Kidney tubule cell (primary cell): ENCODE measurements around the gene TRAPPC10.

ENCODE experiments used
- DNase-seq: peaks from one replicate; pipeline ENCODE4 v3.0.0-alpha.2; 2018; ENCODE audit warnings: low spot score

Gene TRAPPC10

GRCh38 chr21:43981871-43982210, 30.3 kb upstream of the TRAPPC10 start:
- no peak for DNase-seq

DNA sequence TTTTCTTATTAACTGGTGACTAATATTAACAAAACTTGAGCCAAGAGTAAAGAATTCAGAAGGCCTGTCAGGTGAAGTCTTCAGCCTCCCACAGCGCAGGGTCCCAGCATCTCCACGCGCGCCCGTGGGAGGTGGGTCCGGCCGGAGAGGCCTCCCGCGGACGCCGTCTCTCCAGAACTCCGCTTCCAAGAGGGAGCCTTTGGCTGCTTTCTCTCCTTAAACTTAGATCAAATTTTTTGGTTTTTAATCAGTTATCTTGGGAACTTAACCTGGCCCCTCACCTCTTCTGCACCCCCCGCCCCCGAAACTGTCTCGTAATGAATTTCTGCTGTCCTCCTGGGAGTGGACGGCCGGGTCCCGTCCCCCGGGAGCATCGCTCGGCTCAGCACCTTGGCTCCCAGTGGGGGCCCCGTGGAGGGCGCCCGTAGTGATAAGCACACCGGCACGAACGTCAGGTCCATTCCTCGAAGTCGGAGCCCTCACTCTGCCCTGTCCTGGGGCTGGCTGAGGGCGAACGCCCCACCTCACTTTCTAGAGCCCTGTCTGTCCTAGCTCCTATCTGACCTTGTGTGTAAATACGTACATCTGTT, 29.5 kb upstream of the TRAPPC10 start:
- no peak for DNase-seq

GRCh38 chr21:43983390-43983789, 28.7 kb upstream of the TRAPPC10 start:
- DNase-seq: no peak

DNA sequence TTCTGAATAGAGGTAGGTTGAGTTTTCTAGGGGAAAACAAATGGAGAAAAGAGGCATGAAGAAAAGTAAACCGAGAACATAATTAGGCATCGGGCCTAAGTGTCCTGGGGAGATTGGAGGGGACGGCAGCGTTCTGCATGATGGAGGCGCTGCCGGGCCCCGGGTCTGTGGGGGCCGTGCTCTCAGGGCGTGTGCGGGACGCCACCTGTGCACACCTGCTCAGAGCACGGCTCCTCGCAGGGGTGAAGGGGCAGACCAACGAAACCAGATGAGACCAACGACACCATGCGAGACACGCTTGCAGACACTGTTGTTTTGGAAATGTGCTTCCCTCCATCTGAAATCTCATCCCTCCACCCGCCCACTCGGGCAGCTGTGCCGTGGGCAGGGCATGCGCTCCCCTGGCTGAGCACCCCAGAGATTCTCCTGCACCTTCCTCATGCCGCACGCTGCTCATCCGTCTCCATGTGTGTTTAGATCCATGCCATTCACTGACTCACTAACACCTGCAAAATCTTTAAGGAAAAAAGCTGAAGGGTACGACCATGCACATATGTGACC, 28.2 kb upstream of the TRAPPC10 start:
- DNase-seq: no peak

- DNase-seq: peak; percentile 26
Observed at GRCh38 chr21:43984905-43985689, 27.0 kb upstream of the TRAPPC10 start.

GRCh38 chr21:43985690-43986251, 26.3 kb upstream of the TRAPPC10 start:
- no peak for DNase-seq

- DNase-seq: no peak
Observed at GRCh38 chr21:43986544-43987451, 25.3 kb upstream of the TRAPPC10 start.

- DNase-seq: no peak
Observed at GRCh38 chr21:43987509-43987908, 24.6 kb upstream of the TRAPPC10 start.

DNA sequence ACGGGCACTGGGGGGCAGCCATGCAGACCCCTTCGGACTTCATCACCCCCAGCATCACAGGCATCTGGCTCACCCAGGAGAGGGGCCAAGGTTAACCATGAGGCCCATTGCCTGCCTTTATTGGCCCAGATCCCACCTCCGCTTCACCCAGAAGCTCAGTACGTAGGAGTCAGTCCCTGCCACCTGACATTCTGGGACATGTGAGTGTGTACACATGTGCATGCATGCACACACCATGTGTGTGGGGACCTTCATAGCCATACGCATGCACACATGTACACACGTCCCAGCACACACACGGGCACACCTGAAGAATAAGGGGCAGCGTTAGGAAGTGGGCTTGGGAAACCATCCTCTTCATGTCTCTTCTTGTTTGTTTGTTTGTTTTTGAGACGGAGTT, 24.1 kb upstream of the TRAPPC10 start:
- DNase-seq: no peak

- DNase-seq: no peak
Observed at GRCh38 chr21:43988506-43989230, 23.4 kb upstream of the TRAPPC10 start.

GRCh38 chr21:43989401-43989800, 22.7 kb upstream of the TRAPPC10 start:
- no peak for DNase-seq

GRCh38 chr21:43991447-43991991, 20.6 kb upstream of the TRAPPC10 start:
- DNase-seq: no peak

- DNase-seq: no peak
Observed at GRCh38 chr21:43992121-43992520, 20.0 kb upstream of the TRAPPC10 start.

- no peak for DNase-seq
Observed at GRCh38 chr21:43993420-43993934, 18.6 kb upstream of the TRAPPC10 start.

- no peak for DNase-seq
Observed at GRCh38 chr21:43994085-43994484, 18.0 kb upstream of the TRAPPC10 start.

GRCh38 chr21:43994646-43995045, 17.5 kb upstream of the TRAPPC10 start:
- DNase-seq: no peak

DNA sequence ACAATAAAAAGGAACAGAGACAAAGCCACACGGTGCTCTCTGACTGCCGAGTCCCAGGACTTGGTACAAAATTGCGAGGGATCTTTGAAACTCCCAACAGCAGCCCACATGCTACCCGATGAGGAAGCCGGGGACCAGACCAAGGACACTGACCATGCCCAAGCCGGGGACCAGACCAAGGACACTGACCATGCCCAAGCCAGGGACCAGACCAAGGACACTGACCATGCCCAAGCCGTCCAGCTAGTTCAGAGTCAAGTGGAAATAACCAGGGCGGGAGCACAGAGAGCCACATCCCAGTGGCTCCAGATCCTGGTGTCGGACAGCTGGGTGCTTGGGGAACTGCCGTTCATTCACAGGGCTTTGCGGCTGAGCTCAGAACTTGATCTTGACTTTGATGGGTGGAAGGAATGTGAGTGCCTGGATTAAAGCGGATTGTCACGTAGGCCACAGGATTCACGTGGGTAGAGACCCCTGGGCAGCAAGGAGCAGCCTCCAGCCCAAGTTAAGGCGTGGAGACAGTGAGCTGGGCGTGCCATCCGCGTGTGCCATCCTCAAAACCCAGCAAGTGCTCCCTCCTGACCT, 16.5 kb upstream of the TRAPPC10 start:
- no peak for DNase-seq

DNA sequence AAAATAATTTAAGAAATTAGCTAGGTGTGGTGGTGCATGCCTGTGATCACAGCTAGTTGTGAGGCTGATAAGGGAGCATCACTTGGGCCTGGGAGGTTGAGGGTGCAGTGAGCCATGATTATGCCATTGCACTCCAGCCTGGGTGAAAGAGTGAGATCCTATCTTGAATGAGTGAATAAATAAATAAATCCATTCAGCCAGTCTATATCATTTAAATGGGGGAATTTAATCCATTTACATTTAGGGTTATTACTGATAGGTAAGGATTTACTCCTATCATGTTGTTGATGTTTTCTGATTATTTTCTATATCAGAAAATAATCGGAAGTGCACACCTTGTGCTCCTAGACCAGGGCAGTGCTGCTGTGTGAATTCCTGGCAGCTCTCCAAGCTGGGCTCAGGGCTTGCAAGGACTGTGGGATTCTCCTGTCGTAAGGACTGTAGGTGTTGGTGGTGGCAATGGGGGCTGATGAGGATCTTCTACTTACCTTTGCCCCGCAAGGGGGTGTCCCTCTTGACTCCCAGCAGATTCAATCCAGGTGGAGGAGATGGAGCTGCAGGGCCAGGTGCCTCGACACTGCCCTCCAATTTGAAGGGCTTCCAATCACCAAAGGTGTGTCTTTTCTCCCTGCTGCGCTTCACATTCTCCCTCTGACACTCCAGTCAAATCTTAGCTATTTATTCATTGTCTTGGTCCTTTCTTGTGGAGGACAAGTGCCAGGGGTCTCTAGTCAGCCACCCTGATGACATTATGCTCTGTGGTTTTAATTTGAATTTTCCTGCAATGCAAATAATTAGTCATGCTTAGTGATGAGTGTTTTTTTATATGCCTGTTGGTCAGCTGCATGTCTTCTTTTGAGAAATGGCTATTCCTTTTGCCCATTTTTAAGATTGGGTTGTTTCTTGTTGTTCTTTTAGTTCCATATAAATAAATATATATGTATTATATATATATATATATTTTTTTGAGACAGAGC, 14.1 kb upstream of the TRAPPC10 start:
- peak; percentile 23 for DNase-seq

GRCh38 chr21:44000360-44000759, 11.7 kb upstream of the TRAPPC10 start:
- no peak for DNase-seq
